Progenitor cell of endocrine pancreas (in vitro differentiated cells): ENCODE measurements around the gene TEX38. TPM values are rescaled to one million over a fixed set of nuclear protein-coding genes. Genes with fewer than 3 reads are reported as not detected.
A peak's percentile ranks its signal among the peaks of the same experiment; 100 is the strongest.
"Not testable (repeated sequence)": the region's sequence is repeated elsewhere in the genome, so short reads cannot be mapped to it uniquely, and the experiment has no call there.

Source experiments
- DNase-seq: peaks from one replicate; pipeline ENCODE4 v3.0.0; 2021; ENCODE audit warnings: low spot score; ENCODE audit not compliant: unreplicated experiment
- H3K27ac Mint-ChIP-seq: 2 replicates; pipeline ENCODE4 v1.8.0; 2021; ENCODE audit warnings: mild to moderate bottlenecking, moderate library complexity, mixed read lengths
- H3K27me3 Mint-ChIP-seq: 2 replicates; pipeline ENCODE4 v1.8.0; 2021; ENCODE audit warnings: mixed read lengths
- H3K36me3 Mint-ChIP-seq: 2 replicates; pipeline ENCODE4 v1.8.0; 2022; ENCODE audit warnings: mixed read lengths; ENCODE audit not compliant: insufficient read depth
- H3K4me1 Mint-ChIP-seq: 2 replicates; pipeline ENCODE4 v1.8.0; 2021; ENCODE audit warnings: low read depth, mixed read lengths
- H3K4me3 Mint-ChIP-seq: 2 replicates; pipeline ENCODE4 v1.8.0; 2021; ENCODE audit warnings: low read depth, mild to moderate bottlenecking, moderate library complexity, mixed read lengths
- H3K9me3 Mint-ChIP-seq: 2 replicates; pipeline ENCODE4 v1.8.0; 2021; ENCODE audit warnings: low read depth, mixed read lengths
- CTCF ChIP-seq: fragments of 200-600 bp; sonication (generic); IDR thresholded peaks from one replicate; pipeline ENCODE4 v1.5.0; 2021; ENCODE audit warnings: antibody characterized with exemption, mild to moderate bottlenecking; ENCODE audit not compliant: unreplicated experiment
- total RNA-seq: library from RNA; stranded (reverse); gene quantifications from 2 replicates; pipeline ENCODE4 v1.2.1, GENCODE V29; 2021

The TEX38 gene
- total RNA-seq, 1 donor from 2014 or later, result 0.38 TPM

- H3K4me1 Mint-ChIP-seq, result peaks cover 41% of the 10 kb centered on the region
- H3K36me3 Mint-ChIP-seq, result peaks cover 8% of the 10 kb centered on the region
- H3K4me3 Mint-ChIP-seq, result peak overlapping the region; percentile 39
- no peak for DNase-seq
- TF ChIP-seq CTCF, result no peak
- peak overlapping the region; percentile 79 for H3K27ac Mint-ChIP-seq
- no peaks in the 10 kb centered on the region for H3K27me3 Mint-ChIP-seq
- H3K9me3 Mint-ChIP-seq, result no peaks in the 10 kb centered on the region
Observed at GRCh38 chr1:46714976-46715375, 43.3 kb downstream of the TEX38 start.

DNA sequence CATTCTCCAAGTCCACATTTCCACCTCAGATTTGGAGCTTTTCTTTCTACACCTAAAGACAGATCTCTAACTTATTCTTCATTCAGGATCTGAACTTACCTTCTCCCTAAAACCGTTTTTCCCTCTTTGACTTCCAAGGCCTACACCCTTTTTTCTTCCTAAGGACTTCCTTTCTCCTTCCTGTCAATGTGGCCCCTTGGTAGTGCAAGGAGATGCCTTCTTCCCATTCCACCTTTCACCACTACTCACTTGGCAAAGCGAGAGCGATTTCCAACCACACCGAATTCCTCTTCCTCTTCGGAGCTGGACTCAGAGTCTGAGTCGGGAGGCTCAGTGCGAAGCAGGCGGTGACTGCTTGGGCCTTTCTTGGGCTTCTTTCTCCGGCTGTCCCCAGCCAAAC lies 46.0 kb downstream of the TEX38 start:
- DNase-seq, result no peak
- Mint-ChIP-seq H3K27me3 (no peaks in the 10 kb centered on the region), H3K4me1 (peaks cover 43% of the 10 kb centered on the region), H3K27ac (peak overlapping the region; percentile 95), H3K36me3 (peaks cover 5% of the 10 kb centered on the region), H3K4me3 (peak overlapping the region; percentile 95), H3K9me3 (no peaks in the 10 kb centered on the region)
- no peak for TF ChIP-seq CTCF

GRCh38 chr1:46718340-46718726 lies 46.7 kb downstream of the TEX38 start:
- H3K27me3 Mint-ChIP-seq, result no peaks in the 10 kb centered on the region
- no peak for DNase-seq
- H3K9me3 Mint-ChIP-seq, result no peaks in the 10 kb centered on the region
- H3K4me1 Mint-ChIP-seq, result peaks cover 43% of the 10 kb centered on the region
- TF ChIP-seq CTCF, result no peak
- H3K27ac Mint-ChIP-seq, result peak overlapping the region; percentile 95
- H3K36me3 Mint-ChIP-seq, result peaks cover 5% of the 10 kb centered on the region
- H3K4me3 Mint-ChIP-seq, result peak overlapping the region; percentile 95

- Mint-ChIP-seq H3K27me3 (no peaks in the 10 kb centered on the region), H3K9me3 (no peaks in the 10 kb centered on the region), H3K4me1 (peaks cover 43% of the 10 kb centered on the region), H3K4me3 (peak within 1 kb of the TSS; percentile 95), H3K27ac (peak within 1 kb of the TSS; percentile 95), H3K36me3 (peaks cover 5% of the 10 kb centered on the region)
- TF ChIP-seq CTCF, result no peak
- peak; percentile 99 for DNase-seq
Observed at GRCh38 chr1:46718727-46719622, 47.3 kb downstream of the TEX38 start, which contains the start of gene EFCAB14. TSS of gene EFCAB14 (minus strand) at chr1:46719114. CDS start at chr1:46718087, 1,027 bp downstream.

DNA sequence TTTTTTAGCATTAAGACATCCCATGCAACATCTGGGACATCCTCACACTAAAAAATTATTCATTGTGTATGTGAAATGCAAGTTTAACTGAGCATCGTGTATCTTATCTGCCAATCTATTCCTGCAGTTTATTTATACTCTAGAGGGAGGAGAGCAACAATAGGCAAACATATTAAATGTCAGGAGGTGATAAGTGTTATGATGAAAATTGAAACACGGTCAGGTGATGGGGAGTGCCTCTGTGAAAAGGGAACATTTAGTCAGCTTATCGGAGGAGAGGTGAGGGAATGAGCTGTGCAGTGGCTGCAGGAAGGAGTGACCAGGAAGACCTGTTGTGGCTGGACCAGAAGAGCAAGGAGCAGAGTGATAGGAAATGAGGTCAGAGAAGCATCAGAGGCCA lies 48.0 kb downstream of the TEX38 start:
- peak overlapping the region; percentile 90 for H3K27ac Mint-ChIP-seq
- peak overlapping the region; percentile 95 for H3K4me3 Mint-ChIP-seq
- no peak for TF ChIP-seq CTCF
- H3K9me3 Mint-ChIP-seq, result no peaks in the 10 kb centered on the region
- no peak for DNase-seq
- H3K4me1 Mint-ChIP-seq, result peaks cover 41% of the 10 kb centered on the region
- H3K36me3 Mint-ChIP-seq, result peaks cover 5% of the 10 kb centered on the region
- H3K27me3 Mint-ChIP-seq, result no peaks in the 10 kb centered on the region

GRCh38 chr1:46720319-46720718 lies 48.7 kb downstream of the TEX38 start:
- H3K4me3 Mint-ChIP-seq, H3K27me3 Mint-ChIP-seq, H3K9me3 Mint-ChIP-seq, H3K27ac Mint-ChIP-seq, H3K36me3 Mint-ChIP-seq, DNase-seq: not testable (repeated sequence)
- peaks cover 35% of the 10 kb centered on the region for H3K4me1 Mint-ChIP-seq
